ENCODE data around the gene STK17B. TPM values are rescaled to one million over a fixed set of nuclear protein-coding genes. Genes with fewer than 3 reads are reported as not detected.

The STK17B gene
- total RNA-seq, 1 donor, result 139 TPM

GRCh38 chr2:196184921-196185320 lies 13.5 kb upstream of the STK17B start:
- Histone ChIP-seq H3K4me1 (ENCODE audit: insufficient read depth, low read length) (peaks cover 3% of the 10 kb centered on the region), H4K20me1 (ENCODE audit: insufficient read depth, low read length) (no peaks in the 10 kb centered on the region), H2AFZ (ENCODE audit: low read length) (no peak overlapping the region), H3K36me3 (ENCODE audit: insufficient read depth, low read length) (no peaks in the 10 kb centered on the region), H3K9me3 (ENCODE audit: low read depth, low read length) (no peaks in the 10 kb centered on the region), H3K4me2 (ENCODE audit: insufficient read depth, low read length) (no peak overlapping the region), H3K79me2 (ENCODE audit: insufficient read depth, low read length) (no peaks in the 10 kb centered on the region), H3K27me3 (ENCODE audit: insufficient read depth, low read length) (no peaks in the 10 kb centered on the region), H3K4me3 (ENCODE audit: insufficient read depth, low read length) (no peak overlapping the region), H3K27ac (ENCODE audit: low read depth, low read length) (no peak overlapping the region)
- TF ChIP-seq CTCF (IDR thresholded peaks at IDR 0.05; ENCODE audit: extremely low read depth, low read depth, low read length), result no peak
- no peak for DNase-seq (ENCODE audit: insufficient read length, low spot score, missing footprints)

GRCh38 chr2:196183528-196184231 lies 12.3 kb upstream of the STK17B start:
- Histone ChIP-seq H3K4me1 (ENCODE audit: insufficient read depth, low read length) (no peaks in the 10 kb centered on the region), H3K27me3 (ENCODE audit: insufficient read depth, low read length) (no peaks in the 10 kb centered on the region), H3K79me2 (ENCODE audit: insufficient read depth, low read length) (no peaks in the 10 kb centered on the region), H4K20me1 (ENCODE audit: insufficient read depth, low read length) (no peaks in the 10 kb centered on the region), H3K27ac (ENCODE audit: low read depth, low read length) (no peak overlapping the region), H2AFZ (ENCODE audit: low read length) (no peak overlapping the region), H3K9me3 (ENCODE audit: low read depth, low read length) (no peaks in the 10 kb centered on the region), H3K4me2 (ENCODE audit: insufficient read depth, low read length) (no peak overlapping the region), H3K4me3 (ENCODE audit: insufficient read depth, low read length) (no peak overlapping the region), H3K36me3 (ENCODE audit: insufficient read depth, low read length) (no peaks in the 10 kb centered on the region)
- no peak for DNase-seq (ENCODE audit: insufficient read length, low spot score, missing footprints)
- TF ChIP-seq CTCF (IDR thresholded peaks at IDR 0.05; ENCODE audit: extremely low read depth, low read depth, low read length), result no peak

GRCh38 chr2:196183172-196183473 lies 11.7 kb upstream of the STK17B start:
- Histone ChIP-seq H3K4me3 (ENCODE audit: insufficient read depth, low read length) (no peak overlapping the region), H2AFZ (ENCODE audit: low read length) (no peak overlapping the region), H3K9me3 (ENCODE audit: low read depth, low read length) (no peaks in the 10 kb centered on the region), H4K20me1 (ENCODE audit: insufficient read depth, low read length) (no peaks in the 10 kb centered on the region), H3K4me1 (ENCODE audit: insufficient read depth, low read length) (no peaks in the 10 kb centered on the region), H3K27me3 (ENCODE audit: insufficient read depth, low read length) (no peaks in the 10 kb centered on the region), H3K4me2 (ENCODE audit: insufficient read depth, low read length) (no peak overlapping the region), H3K27ac (ENCODE audit: low read depth, low read length) (no peak overlapping the region), H3K36me3 (ENCODE audit: insufficient read depth, low read length) (no peaks in the 10 kb centered on the region), H3K79me2 (ENCODE audit: insufficient read depth, low read length) (no peaks in the 10 kb centered on the region)
- no peak for TF ChIP-seq CTCF (IDR thresholded peaks at IDR 0.05; ENCODE audit: extremely low read depth, low read depth, low read length)
- DNase-seq (ENCODE audit: insufficient read length, low spot score, missing footprints), result no peak

GRCh38 chr2:196182439-196183171 lies 11.2 kb upstream of the STK17B start:
- no peak overlapping the region for H3K4me2 ChIP-seq (ENCODE audit: insufficient read depth, low read length)
- H3K4me1 ChIP-seq (ENCODE audit: insufficient read depth, low read length), result no peaks in the 10 kb centered on the region
- no peak overlapping the region for H3K4me3 ChIP-seq (ENCODE audit: insufficient read depth, low read length)
- no peak overlapping the region for H2AFZ ChIP-seq (ENCODE audit: low read length)
- TF ChIP-seq CTCF (IDR thresholded peaks at IDR 0.05; ENCODE audit: extremely low read depth, low read depth, low read length), result no peak
- H3K27me3 ChIP-seq (ENCODE audit: insufficient read depth, low read length), result no peaks in the 10 kb centered on the region
- H3K36me3 ChIP-seq (ENCODE audit: insufficient read depth, low read length), result no peaks in the 10 kb centered on the region
- H3K27ac ChIP-seq (ENCODE audit: low read depth, low read length), result no peak overlapping the region
- no peaks in the 10 kb centered on the region for H4K20me1 ChIP-seq (ENCODE audit: insufficient read depth, low read length)
- H3K79me2 ChIP-seq (ENCODE audit: insufficient read depth, low read length), result no peaks in the 10 kb centered on the region
- H3K9me3 ChIP-seq (ENCODE audit: low read depth, low read length), result no peaks in the 10 kb centered on the region
- DNase-seq (ENCODE audit: insufficient read length, low spot score, missing footprints), result no peak

Measured in osteoblast (primary cell).